Measurements from ENCODE around the gene F13A1. TPM values are rescaled to one million over a fixed set of nuclear protein-coding genes. Genes with fewer than 3 reads are reported as not detected.

Gene F13A1
- total and polyA plus RNA-seq, 3 donors from 2014 or later: 11.7 to 53.0 (median 22.7) TPM

- Histone ChIP-seq H3K9me3 (no peaks in the 10 kb centered on the region), H3K27me3 (no peaks in the 10 kb centered on the region), H3K27ac (no peak overlapping the region), H3K4me1 (no peaks in the 10 kb centered on the region), H3K36me3 (ENCODE audit: low read depth, missing control alignments) (no peaks in the 10 kb centered on the region), H3K4me3 (no peak overlapping the region)
- TF ChIP-seq POLR2A (IDR thresholded peaks at IDR 0.05): no peak
- no peak for TF ChIP-seq CTCF (IDR thresholded peaks at IDR 0.05)
- 73 to 76% methylated on average over 3 of the region's 3 CpGs for WGBS, 2 donors
- DNase-seq: no peak
- intact Hi-C loops (cut with DNase I; ENCODE audit: low total_unique reads): no loop called here
Observed at GRCh38 chr6:6196762-6197161, 123.7 kb downstream of the F13A1 start.

- intact Hi-C loops (cut with DNase I; ENCODE audit: low total_unique reads): no loop called here
- no peak for DNase-seq
- H3K36me3 ChIP-seq (ENCODE audit: low read depth, missing control alignments): no peaks in the 10 kb centered on the region
- no peak overlapping the region for H3K4me3 ChIP-seq
- H3K27ac ChIP-seq: no peak overlapping the region
- WGBS, 2 donors: 81 to 95% methylated on average over 1 of the region's 1 CpG
- no peaks in the 10 kb centered on the region for H3K27me3 ChIP-seq
- TF ChIP-seq CTCF (IDR thresholded peaks at IDR 0.05): no peak
- TF ChIP-seq POLR2A (IDR thresholded peaks at IDR 0.05): no peak
- H3K4me1 ChIP-seq: no peaks in the 10 kb centered on the region
- no peaks in the 10 kb centered on the region for H3K9me3 ChIP-seq
Observed at GRCh38 chr6:6195080-6195479, 125.4 kb downstream of the F13A1 start.

- intact Hi-C loops (cut with DNase I; ENCODE audit: low total_unique reads): no loop called here
- no peaks in the 10 kb centered on the region for H3K4me1 ChIP-seq
- H3K9me3 ChIP-seq: no peaks in the 10 kb centered on the region
- H3K27me3 ChIP-seq: no peaks in the 10 kb centered on the region
- no peak for TF ChIP-seq POLR2A (IDR thresholded peaks at IDR 0.05)
- TF ChIP-seq CTCF (IDR thresholded peaks at IDR 0.05): no peak
- H3K27ac ChIP-seq: no peak overlapping the region
- no peaks in the 10 kb centered on the region for H3K36me3 ChIP-seq (ENCODE audit: low read depth, missing control alignments)
- no peak for DNase-seq
- WGBS, 2 donors: 78 to 85% methylated on average over 7 of the region's 7 CpGs
- no peak overlapping the region for H3K4me3 ChIP-seq
Observed at GRCh38 chr6:6193221-6193745, 127.2 kb downstream of the F13A1 start.

DNA sequence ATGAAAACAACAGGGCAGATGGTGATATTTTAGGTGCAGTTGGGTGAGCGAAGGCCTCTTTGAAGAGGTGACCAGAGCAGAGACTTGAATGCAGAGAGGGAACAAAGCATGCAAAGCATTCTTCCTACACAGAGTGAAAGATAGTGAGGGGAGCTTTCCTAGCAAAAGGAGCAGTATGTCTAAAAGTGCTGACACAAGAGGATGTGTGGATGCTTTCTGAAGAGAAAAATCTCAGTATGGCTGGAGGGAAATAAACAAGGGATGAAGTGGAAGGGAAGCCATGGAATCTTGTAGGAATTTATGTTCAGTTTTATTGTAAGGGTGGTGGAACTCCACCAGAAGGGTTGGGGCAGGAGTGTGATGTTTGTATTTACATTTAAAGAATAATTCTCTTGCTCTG, 128.6 kb downstream of the F13A1 start:
- Histone ChIP-seq H3K4me3 (no peak overlapping the region), H3K27ac (no peak overlapping the region), H3K27me3 (no peaks in the 10 kb centered on the region), H3K4me1 (no peaks in the 10 kb centered on the region), H3K9me3 (no peaks in the 10 kb centered on the region), H3K36me3 (ENCODE audit: low read depth, missing control alignments) (no peaks in the 10 kb centered on the region)
- 72 to 92% methylated on average over 1 of the region's 1 CpG for WGBS, 2 donors
- intact Hi-C loops (cut with DNase I; ENCODE audit: low total_unique reads): no loop called here
- TF ChIP-seq POLR2A (IDR thresholded peaks at IDR 0.05): no peak
- no peak for TF ChIP-seq CTCF (IDR thresholded peaks at IDR 0.05)
- no peak for DNase-seq

GRCh38 chr6:6191476-6191875, 129.0 kb downstream of the F13A1 start:
- no peak for DNase-seq
- Histone ChIP-seq H3K27ac (no peak overlapping the region), H3K36me3 (ENCODE audit: low read depth, missing control alignments) (no peaks in the 10 kb centered on the region), H3K9me3 (no peaks in the 10 kb centered on the region), H3K4me1 (no peaks in the 10 kb centered on the region), H3K27me3 (no peaks in the 10 kb centered on the region), H3K4me3 (no peak overlapping the region)
- TF ChIP-seq POLR2A (IDR thresholded peaks at IDR 0.05) (no peak), CTCF (IDR thresholded peaks at IDR 0.05) (no peak)
- intact Hi-C loops (cut with DNase I; ENCODE audit: low total_unique reads): no loop called here
- 51 to 53% methylated on average over 2 of the region's 2 CpGs for WGBS, 2 donors

All from testis (tissue), 3 donors.